Activated gamma-delta T cell treated with anti-CD3 and anti-CD28 coated beads, Interleukin-2, amount 50 U/mL, for 16 hours (primary cell): ENCODE measurements around the gene MTG2.

Experiments used
- DNase-seq: peaks from one replicate; pipeline ENCODE4 v3.0.0-alpha.2; 2020; ENCODE audit warnings: low read depth

The MTG2 gene

GRCh38 chr20:62183426-62184142 lies 756 bp downstream of the MTG2 start:
- DNase-seq, result no peak

DNA sequence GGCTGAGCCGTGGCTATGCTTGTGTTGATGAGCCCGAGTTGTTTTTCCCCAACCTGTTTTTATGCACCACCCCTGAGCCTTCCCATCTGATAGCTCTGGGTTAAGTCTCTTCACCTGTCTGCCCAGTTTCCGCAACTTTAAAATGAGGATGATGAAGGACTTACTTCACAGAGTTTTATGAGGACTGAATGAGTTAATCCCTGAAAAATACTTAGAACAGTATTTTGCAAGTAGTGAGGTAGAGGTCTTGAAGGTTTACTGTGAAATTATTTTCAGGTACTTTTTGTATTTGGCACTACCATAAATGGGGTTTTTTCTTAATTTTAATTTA lies 3.2 kb downstream of the MTG2 start:
- no peak for DNase-seq

GRCh38 chr20:62186887-62187866 lies 4.3 kb downstream of the MTG2 start:
- DNase-seq, result no peak

- no peak for DNase-seq
Measured at GRCh38 chr20:62190639-62191411, 8.0 kb downstream of the MTG2 start.

GRCh38 chr20:62191781-62192559 lies 9.1 kb downstream of the MTG2 start:
- DNase-seq, result no peak

DNA sequence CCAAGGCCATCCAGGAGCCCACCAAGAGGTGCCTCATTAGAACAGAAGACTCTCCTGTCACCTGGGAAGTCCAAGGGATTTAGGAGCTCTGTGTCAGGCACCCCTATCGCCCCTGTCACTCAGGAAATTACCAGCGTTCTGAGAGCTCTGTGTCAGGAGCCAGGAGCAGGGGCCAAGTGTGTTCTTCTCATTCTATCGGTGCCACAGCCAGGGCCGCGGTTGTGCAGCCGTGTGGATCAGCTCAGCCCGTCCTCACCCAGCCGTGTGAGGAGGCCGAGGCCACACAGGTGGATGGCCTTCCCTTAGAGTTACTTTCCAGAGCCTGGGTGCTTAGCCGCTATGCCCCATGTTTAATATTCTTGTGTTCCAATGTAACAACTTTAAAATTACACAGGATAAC lies 9.8 kb downstream of the MTG2 start:
- no peak for DNase-seq

DNA sequence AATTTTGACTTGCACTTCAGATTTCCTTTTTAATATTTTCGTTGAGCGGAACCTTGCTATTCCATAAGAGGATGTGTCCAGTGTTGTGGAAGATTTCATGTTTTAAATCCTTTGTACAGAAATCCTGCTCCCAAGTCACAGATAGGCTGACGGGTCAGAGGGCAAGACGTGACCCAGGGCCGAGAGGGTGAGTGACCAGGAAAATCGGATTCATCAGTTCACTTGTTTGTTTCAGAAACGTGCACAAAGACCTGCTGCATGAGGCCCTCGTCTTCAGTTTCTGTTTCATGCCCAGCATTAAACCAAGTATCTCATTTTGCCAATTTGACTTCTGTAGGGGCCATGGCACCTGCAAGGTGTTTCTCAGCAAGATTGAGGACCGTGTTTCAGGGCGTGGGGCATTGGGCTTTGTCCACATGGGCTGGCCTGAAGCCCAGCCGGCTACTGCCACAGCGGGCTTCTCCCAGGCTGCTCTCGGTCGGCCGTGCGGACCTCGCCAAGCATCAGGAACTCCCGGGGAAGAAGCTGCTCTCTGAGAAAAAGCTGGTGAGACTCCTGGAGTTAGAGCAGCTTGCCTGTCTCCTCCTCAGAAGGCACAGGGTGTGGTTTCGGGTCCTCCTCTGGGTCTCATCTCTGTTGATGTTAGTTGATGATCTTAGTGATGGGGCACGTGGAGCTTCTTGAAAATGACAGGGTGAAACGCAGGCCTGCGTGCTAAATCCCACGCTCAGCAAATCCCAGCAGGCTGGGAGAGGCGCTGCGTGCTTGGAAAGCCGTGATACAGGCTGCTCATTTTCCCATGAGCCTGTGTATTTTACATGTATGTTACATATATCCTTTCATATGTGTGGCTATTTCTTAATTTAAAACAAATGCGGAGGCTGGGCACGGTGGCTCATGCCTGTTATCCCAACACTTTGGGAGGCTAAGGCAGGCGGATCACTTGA lies 10.5 kb downstream of the MTG2 start:
- no peak for DNase-seq

- no peak for DNase-seq
Measured at GRCh38 chr20:62195075-62195405, 12.2 kb downstream of the MTG2 start.

- no peak for DNase-seq
Measured at GRCh38 chr20:62195736-62196135, 12.9 kb downstream of the MTG2 start.

GRCh38 chr20:62196286-62196685 lies 13.5 kb downstream of the MTG2 start:
- DNase-seq, result no peak

DNA sequence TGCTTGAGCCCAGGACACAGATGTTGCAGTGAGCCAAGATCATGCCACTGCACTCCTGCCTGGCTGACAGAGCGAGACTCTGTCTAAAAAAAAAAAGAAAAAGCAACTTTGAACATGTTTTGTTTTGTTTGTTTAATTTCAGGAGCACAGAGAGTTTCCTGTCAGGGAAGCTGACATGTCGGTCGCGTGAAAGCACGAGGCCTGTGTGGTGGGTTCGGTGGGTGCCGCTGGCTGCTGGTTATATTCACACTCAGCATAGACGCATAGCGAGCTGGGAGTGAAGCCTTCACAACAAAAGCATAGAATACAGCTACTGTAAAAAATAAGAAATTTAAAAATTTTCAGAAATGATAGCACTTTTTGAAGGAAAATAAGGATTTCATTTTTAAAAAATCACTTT lies 14.5 kb downstream of the MTG2 start:
- no peak for DNase-seq

- DNase-seq, result no peak
Measured at GRCh38 chr20:62197801-62198200, 15.0 kb downstream of the MTG2 start.

- DNase-seq, result no peak
Measured at GRCh38 chr20:62198496-62198895, 15.7 kb downstream of the MTG2 start.

DNA sequence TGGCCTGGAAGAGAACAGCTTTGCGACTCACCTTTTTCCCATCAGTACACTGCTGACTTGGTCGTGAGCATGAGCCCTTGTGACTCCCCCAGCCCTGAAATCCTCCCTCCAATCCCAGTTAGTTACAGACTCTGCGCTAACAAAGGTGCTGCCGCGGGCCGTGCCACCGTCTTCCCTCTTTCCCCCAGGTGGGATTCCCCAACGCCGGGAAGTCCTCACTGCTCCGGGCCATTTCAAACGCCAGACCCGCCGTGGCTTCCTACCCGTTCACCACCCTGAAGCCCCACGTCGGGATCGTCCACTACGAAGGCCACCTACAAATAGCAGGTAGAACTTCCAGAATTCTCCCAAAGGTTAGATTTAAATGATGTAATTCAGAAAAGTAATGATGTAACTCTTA lies 16.1 kb downstream of the MTG2 start:
- DNase-seq, result no peak

- DNase-seq, result no peak
Measured at GRCh38 chr20:62200491-62201172, 17.8 kb downstream of the MTG2 start.

DNA sequence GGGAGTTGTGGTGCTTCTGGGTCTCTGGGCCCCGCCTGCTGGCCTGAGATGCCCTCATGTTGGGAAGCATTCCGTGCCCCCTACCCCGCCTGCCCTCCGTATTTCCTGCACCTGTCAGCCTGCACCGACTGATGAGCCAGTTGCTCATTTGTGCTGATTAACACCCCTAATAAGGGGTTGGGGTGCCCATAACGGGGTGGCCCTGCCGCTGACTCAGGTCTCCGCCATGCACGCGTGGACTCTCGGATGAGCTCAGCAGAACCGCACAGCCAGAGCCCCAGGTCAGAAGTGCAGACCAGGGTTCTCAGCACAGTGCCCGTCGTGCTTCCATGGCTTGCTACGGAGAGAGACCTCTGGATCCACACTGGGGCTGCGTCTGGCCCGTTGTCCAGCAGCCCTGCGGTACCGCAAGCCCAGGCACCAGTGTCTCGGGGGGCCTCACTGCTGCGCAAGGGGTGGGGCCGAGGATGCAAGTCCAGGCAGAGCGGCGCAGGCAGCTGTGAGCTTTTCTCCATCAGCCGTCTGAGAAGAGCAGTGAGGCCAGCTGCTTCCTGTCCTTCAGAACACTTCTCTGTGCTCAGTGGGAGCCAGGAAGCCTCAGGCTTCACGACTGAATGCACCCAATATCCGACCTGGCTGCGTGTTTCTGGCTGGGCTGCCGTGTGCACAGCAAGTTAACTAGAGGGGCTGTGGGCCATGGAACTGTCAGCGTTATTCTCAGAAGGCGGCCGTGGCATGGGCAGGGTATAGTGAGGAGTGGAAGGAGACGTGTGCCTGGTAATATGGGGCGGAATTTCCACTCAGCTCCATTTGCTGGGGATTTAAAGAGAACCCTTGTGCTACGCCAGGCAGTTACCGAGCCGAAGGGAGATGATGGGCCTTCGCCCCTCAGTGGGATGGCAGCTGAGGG lies 18.6 kb downstream of the MTG2 start:
- no peak for DNase-seq

GRCh38 chr20:62202083-62202395 lies 19.2 kb downstream of the MTG2 start:
- DNase-seq, result no peak

GRCh38 chr20:62202676-62203377 lies 20.0 kb downstream of the MTG2 start:
- no peak for DNase-seq
